HG03159 (cell line): ENCODE data around the gene ADCY5.

ENCODE experiments used
- ATAC-seq: cut with Tn5 transposase; IDR thresholded peaks from one replicate; pipeline ENCODE4 v1.9.1; 2021; ENCODE audit warnings: mild to moderate bottlenecking, moderate library complexity; ENCODE audit not compliant: unreplicated experiment

ADCY5 gene

DNA sequence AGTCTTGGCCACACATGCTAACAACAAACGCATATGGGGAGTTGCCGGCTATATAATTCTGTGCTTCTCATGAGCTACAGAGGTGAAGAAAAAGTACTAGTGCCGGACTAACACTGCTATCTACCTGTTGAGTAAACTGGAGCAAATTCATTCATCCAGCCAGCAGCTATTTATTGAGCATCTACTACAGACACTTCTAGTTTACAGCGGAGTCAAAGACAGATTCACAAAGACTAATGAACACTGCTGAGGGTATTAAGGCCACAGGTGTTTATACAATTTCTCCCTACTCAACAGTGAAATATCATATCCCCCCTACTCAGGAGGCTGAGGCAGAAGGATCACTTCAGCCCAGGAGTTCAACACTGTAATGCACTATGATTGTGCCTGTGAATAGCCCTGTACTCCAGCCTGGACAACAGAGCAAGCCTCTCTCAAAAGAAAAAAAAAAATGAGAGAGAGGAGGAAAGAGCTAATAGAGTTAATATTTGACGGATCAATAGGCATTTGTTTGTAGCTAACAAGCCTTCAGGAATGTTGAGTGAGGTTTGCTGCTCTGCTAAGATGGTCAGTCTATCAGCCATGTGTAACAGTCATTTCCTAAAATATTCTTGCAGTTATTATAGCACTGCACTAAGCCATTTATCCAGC, 17.8 kb downstream of the ADCY5 start:
- ATAC-seq = no peak

DNA sequence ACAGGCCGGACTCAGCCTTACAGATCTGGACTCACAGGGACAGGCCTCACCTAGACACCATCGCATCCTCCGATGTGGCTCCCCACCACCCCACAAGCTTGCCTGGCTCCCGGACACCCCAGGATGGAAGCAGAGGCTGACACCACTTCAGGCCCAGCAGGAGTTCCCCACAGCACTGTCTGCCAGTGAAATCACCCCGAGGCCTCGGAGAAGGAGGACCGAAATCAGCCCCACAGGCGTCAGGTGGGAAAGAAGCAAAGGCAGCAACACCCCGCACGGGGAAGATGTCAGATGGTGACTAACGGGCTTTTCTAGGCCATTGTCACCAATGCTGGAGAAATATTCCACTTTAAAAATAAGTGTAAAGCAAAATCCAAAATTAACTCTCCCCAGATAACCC, 18.6 kb downstream of the ADCY5 start:
- ATAC-seq = no peak

DNA sequence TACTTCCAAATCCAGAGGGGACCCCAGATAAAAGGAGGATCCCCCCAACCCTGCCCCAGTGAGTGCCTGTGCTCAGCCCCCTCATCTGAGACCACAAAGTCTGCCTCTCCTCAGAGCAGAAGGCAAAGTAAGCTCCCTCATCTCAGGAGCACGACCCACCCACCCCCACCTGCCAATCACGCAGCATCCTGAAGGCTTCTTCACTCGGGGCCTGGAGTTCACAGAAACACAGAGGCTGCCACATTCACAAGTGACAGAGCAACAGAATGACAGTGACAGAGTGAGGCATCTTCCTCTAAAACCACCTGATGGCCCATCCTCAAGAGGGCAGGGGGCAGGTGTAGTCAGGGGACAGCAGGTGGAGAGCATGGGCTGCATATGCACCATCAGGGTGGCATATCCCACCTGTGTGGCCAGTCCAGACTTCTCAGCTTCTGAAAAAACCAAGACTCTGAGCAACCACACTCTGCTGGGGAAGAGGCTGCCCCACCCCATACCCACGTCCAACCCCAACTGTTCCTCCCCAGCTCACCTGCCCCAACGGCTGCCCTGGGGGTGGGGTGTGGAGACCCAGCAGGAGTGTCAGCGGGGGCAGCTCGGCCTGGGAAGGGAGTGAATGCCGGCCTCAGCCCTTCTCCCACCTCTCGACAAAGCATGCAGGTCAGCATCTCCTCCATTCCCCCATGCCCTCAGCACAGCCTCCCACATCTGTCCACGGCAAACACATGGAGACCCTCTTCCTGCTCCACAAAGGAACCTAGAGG, 19.3 kb downstream of the ADCY5 start:
- no peak for ATAC-seq

DNA sequence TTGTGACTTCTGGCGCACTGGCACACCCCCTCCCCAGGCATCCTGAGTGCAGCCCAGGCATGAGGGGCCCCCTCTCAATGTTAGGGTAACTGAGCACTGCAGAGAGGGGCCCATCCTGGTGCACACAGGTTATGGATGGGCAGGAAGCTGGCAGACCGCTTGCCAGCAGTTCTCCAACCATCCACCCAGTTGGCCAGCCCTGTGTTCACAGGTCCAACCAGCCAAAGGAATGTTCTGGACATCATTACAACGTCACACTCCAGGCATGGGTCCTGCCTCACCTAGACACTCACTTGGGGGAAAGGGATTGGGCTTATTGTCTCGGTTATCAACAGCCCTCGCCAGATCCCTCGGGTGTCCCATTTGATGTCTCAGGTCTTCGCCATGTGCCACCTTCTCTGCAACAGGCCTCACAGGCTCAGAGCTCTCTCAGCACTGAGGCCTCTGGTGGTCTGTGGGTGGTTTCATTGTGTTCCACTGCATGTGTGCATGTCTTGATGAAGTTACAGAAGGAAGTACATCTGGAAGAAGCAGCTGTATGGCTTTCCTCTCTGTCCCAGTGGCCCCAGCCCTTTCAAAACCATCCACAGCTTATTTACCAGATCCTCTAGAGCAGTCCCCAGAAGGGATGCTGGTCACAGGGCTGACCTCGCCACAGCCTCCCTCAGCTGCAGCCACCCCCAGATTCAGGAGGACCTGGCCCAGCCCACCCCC, 23.7 kb downstream of the ADCY5 start:
- ATAC-seq = no peak

DNA sequence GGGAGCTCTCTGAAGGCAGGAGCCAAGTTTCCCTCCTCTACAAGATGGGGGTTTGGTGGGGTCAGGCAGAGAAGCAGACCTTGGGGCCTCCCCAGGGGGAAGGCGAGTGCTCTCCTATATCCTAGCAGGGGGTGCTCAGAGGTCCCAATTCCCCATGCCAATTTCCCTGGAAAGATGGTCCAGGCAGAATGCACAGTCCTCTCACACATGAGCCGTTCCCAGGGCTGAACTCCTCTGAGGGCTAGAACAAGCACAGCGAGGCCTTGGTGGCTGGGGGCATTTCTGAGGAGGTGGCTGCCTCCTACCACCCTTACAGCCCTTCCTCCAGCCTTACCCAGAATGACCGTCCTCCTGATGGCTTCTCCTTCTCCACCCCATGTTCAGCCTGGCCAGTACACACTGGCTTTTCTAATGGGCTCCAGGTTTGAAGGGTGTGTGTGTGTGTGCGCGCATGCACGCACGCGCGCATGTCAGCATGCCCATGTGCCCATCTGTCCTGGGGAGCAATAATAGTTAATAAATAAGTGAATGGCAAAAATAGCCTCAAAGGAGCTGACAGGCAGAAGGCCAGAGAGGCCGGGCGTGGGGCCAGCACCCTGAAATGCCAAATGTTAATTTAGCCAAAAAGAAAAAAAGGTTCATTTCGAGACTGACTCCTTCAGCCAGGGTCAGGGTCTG, 24.4 kb downstream of the ADCY5 start:
- ATAC-seq = no peak

DNA sequence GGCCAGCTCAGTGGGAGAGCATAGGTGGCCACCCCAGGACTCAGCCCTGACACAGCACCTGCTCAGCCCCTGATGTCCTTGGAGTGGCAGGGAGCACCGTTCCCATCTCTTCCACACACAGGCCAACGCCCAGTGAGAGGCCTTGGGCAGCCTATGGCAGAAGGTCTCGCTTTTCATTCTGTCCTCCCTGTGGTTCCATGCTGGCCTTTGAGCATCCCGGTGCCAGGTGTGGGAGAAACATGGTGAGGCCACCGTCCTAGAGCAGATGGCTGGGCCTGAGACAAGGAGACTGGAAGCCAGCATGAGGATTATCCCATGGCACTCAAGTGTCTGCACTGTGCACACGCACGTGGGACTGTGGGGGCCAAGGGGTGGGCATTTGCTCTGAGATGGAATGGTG, 25.1 kb downstream of the ADCY5 start:
- no peak for ATAC-seq

DNA sequence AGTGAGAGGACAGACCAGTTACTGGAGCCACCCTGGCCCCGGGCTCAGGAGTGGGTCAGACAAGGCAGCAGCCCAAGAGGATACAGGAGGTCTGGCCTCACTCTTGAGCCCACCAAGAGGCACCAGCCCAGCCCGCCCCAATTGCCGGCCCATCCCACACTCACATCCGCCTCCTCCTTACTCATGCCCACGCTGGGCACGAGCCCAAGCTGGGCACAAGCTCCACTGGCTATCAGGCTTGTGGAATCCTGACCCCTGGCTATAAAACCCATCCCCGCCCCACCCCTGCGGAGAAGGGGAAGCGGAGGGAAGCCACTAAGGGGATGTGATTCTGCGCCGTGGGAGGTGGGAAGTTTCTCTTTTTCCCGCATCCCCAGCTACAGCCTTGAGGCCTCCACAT, 25.9 kb downstream of the ADCY5 start:
- ATAC-seq = no peak

DNA sequence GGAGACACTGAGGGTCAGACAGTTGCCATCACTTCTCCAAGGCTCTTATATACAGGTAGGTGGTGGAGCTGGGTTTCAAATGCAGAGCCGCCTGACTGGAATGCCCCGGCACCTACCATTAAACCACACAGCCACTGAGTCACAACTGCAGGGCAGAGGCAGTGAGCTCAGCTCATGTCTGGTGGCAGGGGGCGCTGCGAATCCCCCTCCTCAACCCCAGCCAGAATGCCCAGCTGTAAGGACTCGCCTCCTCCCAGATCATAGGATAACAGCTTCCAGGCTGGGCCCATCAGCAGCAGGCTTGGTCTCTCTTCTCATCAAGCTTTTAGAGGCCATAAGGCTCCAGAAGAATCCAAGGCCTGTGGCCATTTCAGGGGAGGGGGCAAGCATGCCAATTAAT, 26.4 kb downstream of the ADCY5 start:
- ATAC-seq = no peak

DNA sequence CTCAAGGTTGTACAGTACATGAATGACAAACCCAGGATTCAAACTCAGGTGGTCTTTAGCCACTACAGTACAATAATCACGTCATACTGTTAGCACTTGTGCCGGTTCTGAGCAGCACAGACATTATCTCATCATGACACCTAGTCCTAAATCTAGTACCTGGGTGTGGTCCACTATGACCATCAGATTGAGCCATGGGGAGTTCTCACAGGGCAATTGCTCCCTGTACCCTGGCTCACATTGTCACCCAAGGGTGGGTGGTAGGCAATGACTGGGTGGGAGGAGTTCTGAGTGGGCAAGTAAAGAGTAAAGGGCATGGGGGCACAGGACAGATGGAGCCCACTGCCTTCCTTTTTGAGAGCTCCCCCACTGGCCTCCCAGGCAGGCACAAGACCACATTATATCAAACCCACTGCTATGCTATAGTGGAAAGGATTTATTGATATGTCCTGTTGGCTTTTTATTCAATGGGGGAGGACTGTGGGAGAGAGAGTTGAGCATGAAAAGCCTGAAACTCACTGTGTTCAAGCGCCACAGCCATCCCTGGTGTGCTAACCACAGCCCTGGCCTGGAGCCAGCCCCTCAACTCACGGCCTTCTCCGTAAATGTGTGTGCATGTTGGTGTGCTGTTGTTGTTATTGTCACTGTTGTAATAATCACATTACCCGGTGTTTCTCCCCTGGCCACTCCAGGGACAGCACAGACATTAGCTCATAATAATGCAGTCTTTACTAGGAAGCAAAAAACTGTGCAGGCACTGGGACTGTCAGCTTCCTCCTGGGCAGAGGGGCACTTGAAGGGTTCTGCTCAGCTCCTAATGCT, 27.3 kb downstream of the ADCY5 start:
- ATAC-seq = no peak

DNA sequence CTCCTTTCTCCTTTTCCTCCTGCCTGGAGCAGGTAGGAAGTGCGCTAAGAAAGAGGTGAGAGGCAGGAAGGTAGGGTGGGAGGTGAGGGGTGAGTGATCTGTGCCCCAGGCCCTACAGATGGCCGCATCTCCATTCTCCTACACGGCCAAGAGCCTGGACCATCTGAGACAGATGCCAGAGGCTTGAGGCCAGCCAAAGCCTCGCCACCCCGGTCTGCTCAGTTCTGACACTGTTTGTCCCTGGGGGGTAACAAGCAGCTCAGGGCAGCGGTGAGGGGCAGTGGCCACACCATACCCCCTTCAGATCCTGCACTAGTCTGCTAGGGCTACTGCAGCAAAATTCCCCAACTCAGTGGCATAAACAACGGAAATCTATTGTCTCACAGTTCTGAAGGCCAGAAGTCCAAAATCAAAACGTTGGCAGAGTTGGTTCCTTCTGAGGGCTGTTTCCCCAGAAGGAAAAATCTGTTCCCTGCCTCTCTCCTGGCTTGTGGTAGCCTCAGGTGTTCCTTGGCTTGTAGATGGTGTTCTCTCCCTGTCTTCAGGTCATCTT, 28.4 kb downstream of the ADCY5 start:
- ATAC-seq = no peak

DNA sequence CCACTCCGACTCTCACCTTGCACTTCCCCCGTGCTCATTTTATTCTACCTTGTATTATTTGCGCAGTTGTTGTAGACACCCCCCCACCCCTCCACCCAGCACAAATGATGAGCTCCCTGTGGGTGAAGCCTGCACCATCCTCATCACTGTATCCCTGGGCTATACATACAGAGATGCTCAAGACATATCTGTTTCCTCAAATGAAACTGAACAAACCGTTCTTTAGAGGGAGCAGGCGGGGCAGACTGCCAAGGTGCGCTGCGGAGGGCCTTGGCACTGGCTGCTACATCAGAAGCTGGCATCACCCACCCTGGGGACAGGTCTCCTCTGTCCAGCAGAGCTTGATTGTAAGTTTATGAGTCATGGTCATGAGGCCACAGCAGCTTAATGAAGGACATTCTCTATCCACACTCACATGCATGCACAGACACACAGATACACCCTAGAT, 29.0 kb downstream of the ADCY5 start:
- no peak for ATAC-seq

DNA sequence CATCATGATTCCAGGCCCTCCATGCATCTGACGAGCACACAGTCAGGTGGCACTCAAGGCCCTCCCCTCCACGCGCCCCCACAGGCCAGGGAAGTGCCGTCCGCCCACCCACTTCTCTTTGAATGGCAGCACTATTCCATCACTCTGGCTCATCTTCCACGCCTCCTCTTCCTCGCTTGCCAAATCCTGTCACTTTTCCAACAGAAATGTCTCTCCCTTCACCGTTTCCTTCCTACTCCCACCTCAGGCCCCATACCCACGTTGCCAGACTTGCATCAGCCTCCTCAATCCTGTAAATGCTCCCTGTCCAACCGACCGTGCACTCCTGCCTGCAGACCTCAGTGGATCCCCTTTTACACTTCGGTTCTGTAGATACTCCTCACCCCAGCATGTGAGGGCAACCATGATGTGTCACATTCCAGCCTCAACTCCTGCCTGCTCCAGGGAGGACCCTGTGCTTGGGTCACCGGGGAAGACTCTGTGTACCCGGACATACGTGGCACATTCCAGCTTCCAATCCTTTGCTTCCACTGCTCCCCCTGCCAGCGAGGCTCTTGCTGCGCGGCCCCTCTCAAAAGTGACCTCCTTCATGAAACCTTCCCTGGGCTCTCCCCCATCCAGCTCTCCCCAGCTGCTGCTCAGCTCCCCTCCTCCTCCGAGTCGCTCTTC, 29.6 kb downstream of the ADCY5 start:
- no peak for ATAC-seq

DNA sequence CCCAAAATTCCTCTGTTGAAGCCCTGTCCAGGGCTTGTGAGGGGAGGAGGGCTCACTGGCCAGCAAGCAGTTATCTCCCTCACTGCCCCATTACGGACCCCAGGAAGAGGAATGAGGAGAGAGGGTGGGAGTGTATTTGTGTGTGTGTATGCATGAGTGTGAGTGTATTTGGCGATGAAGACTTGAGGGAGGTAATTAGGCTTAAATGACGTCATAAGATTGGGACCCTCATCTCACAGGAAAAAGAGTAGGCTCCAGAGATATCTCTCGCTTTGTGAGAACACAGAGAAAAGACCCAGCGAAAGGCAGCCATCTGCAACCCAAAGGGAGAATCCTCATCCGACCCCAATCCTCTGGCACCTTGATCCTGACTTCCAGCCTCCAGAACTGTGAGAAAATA, 32.2 kb downstream of the ADCY5 start:
- ATAC-seq = no peak

DNA sequence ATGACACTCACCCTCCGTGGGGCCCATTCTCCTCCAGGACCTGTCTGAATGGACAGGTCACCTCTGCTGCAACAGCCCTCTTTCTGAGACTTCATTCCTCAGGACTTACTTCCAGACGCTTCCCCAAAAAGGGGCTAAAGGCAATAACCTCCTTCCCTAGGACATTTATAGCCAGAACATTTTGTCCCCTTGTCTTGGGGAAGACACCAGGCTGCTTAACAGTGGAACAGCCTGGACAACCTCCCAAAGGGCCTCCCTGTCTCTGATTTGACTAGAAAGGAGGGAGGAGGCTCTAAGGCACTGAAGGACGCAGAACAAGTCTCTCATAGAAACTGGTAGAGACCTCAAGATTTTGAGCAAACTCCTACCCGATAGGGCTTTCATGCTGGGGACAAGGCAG, 32.7 kb downstream of the ADCY5 start:
- no peak for ATAC-seq

DNA sequence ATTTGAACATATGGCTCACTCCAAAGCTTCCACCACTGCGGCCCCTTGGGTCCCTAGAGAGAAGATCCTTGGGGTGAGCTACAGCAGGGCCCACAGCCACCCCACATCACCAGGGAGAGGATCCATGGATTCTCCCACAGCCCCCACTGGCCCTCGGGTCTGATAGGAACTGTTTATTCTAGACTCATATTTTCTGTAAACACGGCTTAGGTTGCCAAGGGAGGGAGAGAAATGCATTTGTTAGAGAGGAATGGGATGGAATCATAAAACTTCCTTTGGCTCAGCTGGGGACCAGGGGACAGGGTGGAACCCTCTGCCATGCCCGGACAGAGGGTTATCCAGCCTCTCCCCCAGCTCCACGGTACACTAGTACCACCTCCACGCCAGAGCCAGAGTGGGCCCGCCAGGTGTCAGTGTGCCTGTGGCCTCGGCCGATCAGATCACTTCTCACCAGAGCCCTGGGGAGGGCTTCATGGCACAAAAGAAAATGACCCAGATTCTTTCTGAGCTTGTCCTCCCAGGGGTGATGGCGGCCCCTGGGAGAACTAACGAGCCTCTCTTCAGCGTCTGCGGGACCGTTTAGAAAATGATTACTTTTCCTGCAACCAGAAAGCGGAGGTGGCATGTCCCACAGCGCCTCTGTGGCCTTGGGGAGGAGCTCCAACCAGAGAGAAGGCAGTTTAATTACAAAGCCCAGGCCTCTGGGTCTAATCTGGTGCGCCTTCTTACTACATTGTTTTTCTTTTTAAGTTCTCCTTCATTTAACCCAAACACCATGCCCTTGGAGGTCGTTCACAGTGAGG, 33.7 kb downstream of the ADCY5 start:
- no peak for ATAC-seq

DNA sequence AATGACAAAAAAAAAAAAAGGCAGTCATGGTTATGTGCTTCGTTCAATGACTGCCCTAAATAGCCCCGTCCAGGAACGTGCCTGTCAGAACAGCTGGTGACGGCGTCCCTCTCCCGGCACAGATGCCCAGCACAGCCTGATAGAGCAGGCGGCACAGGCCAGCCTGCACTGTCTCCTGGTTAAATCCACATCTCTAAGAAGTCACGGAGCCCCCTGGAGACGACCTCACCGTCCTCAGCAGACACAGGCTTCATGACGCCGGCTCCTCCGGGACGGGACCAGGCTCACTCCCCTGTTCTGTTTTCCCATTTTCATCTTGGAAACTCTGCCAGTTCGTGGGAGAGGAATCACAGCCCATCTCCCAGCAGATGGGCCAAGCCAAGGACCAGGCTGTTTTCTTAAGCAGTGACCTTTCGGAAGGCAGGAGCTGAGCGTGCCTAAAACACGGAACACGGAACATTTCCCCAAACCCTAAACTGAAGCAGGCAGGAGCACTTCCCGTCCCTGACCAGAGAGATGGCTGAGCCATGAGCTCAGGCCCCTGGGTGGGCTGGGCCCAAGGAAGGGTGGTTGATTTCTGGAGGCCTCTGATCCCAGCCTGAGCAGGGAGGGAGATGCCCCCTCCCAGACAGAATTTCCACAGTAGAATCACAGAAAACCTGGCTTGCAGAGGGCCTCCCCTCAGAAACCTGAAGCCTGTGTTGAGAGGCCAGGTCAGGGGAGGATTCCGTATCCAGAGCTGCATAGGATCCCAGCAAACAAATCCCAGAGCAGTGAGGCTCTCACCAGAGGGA, 35.9 kb downstream of the ADCY5 start:
- ATAC-seq = no peak

DNA sequence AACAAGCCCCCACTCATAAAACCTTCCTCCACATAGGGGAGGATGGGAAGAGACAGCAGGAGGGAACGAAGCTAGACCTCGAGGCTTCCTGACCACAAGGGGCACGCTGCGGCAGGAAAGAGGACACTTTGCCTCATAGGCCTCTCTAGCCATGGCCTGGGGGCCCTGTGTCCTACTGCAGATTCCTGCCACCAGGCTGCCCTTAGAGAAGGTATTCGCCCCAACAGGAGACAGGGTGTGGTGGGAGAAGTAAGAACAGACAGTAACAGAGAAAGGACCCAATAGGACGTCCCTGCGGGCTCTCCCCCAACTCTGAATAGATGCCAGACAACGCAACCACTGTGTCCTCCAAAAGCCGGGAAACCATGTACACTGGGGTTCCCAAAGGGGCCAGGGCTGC, 36.8 kb downstream of the ADCY5 start:
- no peak for ATAC-seq

DNA sequence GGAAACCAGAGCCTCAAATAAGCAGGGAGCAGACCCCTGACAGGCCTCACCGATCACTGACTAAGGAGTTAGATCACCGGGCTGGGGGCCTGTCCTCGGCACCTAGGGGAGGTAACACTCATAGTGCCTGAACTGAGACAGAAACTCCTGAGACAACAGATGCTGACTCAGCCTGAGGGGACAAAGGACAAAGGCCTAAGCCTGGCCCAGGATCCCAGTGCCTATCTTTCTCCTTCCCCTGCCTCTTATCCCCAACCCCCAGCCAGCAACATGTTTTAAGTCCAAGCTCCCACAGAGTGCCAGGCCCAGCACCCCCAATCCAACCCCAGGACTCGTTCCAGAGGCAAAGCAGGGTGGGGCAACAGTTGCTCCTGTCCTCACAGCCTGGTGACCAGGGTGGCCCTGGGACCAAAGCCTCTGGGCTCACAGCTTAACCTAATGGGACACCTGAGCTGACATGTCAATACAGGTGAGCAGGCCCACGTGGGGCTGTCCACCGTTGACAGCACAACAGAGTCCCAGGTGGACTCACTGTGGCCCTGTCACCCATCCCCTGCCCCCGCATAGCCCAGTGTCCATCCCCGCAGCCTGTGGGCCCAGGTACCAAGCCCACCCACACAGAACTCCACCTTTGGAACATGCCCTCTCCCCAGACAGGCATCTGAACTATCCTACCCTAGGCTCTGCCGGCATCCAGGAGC, 37.4 kb downstream of the ADCY5 start:
- no peak for ATAC-seq
